Measurements from ENCODE around the gene MAMDC4.

Gene MAMDC4

GRCh38 chr9:136885950-136886578 is 33.9 kb downstream of the MAMDC4 start, which contains the start of gene TRAF2:
TSS of gene TRAF2 (plus strand) at chr9:136886516. CDS start at chr9:136898741, 12,225 bp downstream.
- peak; percentile 99 to 100 for DNase-seq

DNA sequence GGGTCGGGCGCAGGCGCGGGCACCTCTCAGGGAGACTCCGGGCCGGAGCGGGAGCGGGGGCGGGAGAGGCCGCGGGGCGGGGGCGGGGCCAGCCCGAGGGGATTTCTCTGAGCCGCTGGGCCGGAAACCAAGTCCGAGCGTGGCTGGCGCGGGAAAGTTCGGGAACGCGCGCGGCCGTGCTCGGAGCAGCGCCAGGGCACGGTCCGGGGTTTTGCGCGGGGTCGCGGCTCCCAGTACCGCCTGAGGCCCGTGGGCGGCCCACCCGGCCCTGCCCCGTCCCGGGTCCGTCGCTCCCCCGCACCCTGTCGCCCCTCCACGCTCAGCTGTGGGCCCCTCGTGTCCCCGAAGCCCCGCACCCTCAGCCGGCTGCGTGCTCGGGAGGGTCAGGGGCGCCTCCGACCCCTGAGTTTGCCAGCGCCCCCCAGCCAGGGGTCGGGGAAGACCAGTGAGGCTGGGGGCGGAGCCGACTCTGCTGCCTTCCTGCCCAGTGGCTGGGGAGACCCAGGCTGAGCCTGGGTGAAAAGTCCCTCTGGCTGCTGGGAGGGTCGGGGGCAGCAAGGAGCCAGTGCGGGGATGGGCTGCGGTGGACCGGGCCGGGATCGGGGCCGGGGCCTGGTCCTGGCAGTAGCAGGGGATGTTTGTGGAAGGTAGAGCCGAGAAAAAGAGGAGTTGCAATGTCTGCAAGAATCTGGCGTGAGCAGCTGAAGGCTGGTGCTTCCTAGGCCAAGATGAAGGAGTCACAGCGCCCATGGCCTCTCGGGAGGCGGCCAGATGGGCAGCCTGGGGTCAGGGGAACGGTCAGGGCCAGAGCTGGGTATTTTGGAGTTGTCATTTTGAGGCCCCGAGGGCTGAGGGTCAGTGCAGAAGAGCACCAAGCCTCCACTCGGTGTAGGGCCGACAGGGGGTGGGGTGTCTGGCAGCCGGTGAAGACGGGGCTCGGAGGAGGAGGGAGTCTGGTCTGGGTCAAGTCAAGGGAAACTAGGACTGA is 34.8 kb downstream of the MAMDC4 start:
- no peak for TF ChIP-seq GATA1 (IDR thresholded peaks at IDR 0.05; ENCODE audit: low read depth, low read length)
- DNase-seq: peak; percentile 46 to 55

More at GRCh38 chr9:136885950-136886578, 33.9 kb downstream of the MAMDC4 start, which contains the start of gene TRAF2:
- TF ChIP-seq POLR2A (IDR thresholded peaks at IDR 0.05; ENCODE audit: low read length): peak; percentile 74
- no peak for TF ChIP-seq GATA1 (IDR thresholded peaks at IDR 0.05; ENCODE audit: low read depth, low read length)

- no peak for DNase-seq
- TF ChIP-seq GATA1 (IDR thresholded peaks at IDR 0.05; ENCODE audit: low read depth, low read length): no peak
- no peak for TF ChIP-seq POLR2A (IDR thresholded peaks at IDR 0.05; ENCODE audit: low read length)
These were observed 36.3 kb downstream of the MAMDC4 start for GRCh38 chr9:136888454-136888853.

DNA sequence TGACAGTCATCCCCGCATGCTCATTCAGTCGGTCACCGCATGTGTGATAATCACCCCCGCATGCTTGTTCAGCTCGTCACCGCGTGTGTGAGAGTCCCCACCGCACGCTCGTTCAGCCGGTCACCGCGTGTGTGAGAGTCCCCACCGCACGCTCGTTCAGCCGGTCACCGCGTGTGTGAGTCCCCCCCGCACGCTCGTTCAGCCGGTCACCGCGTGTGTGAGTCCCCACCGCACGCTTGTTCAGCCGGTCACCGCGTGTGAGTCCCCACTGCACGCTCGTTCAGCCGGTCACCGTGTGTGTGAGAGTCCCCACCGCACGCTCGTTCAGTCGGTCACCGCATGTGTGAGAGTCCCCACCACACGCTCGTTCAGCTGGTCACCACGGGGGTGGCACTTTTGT is 37.7 kb downstream of the MAMDC4 start:
- TF ChIP-seq GATA1 (IDR thresholded peaks at IDR 0.05; ENCODE audit: low read depth, low read length): no peak
- no peak for TF ChIP-seq POLR2A (IDR thresholded peaks at IDR 0.05; ENCODE audit: low read length)
- DNase-seq: no peak

- TF ChIP-seq POLR2A (IDR thresholded peaks at IDR 0.05; ENCODE audit: low read length): no peak
- TF ChIP-seq GATA1 (IDR thresholded peaks at IDR 0.05; ENCODE audit: low read depth, low read length): no peak
- DNase-seq: no peak
These were observed 38.5 kb downstream of the MAMDC4 start for GRCh38 chr9:136890661-136891060.

DNA sequence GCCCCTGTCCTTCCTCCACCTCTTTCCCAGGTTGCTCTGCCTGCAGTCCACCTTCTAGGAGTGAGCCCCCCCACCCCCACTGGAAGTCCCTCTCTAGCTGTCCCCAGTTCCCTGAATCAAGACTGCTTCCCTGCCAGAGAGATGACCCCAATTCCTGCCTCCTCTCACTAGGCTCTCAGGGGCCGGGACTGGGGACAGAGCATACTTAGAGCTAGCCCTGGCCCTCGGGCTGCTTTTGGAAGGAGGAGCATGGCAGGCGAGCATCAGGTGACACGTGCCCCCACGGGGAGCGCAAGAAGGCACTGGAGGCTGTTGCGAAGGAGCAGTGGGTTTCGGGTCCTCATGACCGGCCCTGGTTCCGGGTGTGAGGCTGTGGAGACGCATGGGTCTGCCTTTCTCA is 43.9 kb downstream of the MAMDC4 start:
- no peak for TF ChIP-seq POLR2A (IDR thresholded peaks at IDR 0.05; ENCODE audit: low read length)
- no peak for DNase-seq

- TF ChIP-seq POLR2A (IDR thresholded peaks at IDR 0.05; ENCODE audit: low read length): no peak
- TF ChIP-seq GATA1 (IDR thresholded peaks at IDR 0.05; ENCODE audit: low read depth, low read length): no peak
- no peak for DNase-seq
These were observed 46.4 kb downstream of the MAMDC4 start for GRCh38 chr9:136898483-136899100.

GRCh38 chr9:136899196-136899595 is 47.0 kb downstream of the MAMDC4 start:
- no peak for DNase-seq
- no peak for TF ChIP-seq GATA1 (IDR thresholded peaks at IDR 0.05; ENCODE audit: low read depth, low read length)
- no peak for TF ChIP-seq POLR2A (IDR thresholded peaks at IDR 0.05; ENCODE audit: low read length)

DNA sequence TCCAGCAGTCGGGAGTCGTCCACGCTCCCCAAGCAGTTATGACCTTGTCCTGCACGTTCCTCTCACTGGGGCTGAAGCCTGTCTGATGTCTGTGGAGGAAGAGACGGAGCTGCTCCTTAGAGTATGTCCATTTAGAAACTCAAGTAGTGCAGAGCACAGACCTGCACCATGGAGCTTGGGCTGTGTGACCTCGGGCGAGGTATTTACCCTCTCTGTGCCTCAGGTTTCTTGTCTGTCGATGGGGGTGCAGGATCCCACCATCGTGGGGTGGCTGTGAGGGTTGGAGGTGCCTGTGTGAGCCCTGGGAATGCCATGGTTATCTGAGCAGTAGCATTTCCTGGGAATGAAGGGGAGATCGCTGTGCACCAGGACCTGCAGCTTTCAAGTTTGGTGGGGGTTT is 48.4 kb downstream of the MAMDC4 start:
- DNase-seq: no peak

GRCh38 chr9:136900988-136901515 is 48.9 kb downstream of the MAMDC4 start:
- no peak for TF ChIP-seq GATA1 (IDR thresholded peaks at IDR 0.05; ENCODE audit: low read depth, low read length)
- no peak for TF ChIP-seq POLR2A (IDR thresholded peaks at IDR 0.05; ENCODE audit: low read length)
- no peak for DNase-seq

More for the DNA sequence above, 48.4 kb downstream of the MAMDC4 start:
- TF ChIP-seq GATA1 (IDR thresholded peaks at IDR 0.05; ENCODE audit: low read depth, low read length) (no peak), POLR2A (IDR thresholded peaks at IDR 0.05; ENCODE audit: low read length) (no peak)

- DNase-seq: no peak
- TF ChIP-seq POLR2A (IDR thresholded peaks at IDR 0.05; ENCODE audit: low read length): no peak
- no peak for TF ChIP-seq GATA1 (IDR thresholded peaks at IDR 0.05; ENCODE audit: low read depth, low read length)
These were observed 49.5 kb downstream of the MAMDC4 start for GRCh38 chr9:136901516-136902258.

DNA sequence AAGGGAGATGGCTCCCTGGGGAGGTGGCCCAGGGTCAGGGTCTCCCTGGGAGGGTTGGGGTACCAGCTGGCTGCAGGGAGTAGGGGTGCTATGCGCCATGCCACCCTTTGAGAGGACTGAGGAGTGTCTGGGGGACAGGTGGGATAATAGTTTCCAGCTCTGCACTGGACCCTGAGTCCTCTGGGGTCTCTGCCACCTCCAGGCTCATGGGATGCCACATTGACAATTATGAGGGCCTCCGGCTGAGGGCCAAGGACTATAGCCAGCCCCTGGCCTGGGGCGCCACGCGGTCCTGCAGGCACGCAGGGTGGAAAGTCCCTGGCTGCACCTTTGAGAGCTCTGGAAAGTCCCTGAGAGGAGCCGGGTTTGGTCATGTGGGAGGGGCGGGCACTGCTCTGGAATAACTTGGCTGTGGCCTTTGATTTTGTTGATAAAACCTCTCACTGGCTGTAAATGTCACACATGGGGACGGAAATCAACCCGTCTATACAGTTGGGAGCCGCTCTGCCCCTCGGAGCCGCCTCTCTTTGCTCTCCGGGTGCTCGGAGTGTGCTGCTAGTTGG is 50.2 kb downstream of the MAMDC4 start:
- TF ChIP-seq GATA1 (IDR thresholded peaks at IDR 0.05; ENCODE audit: low read depth, low read length) (no peak), POLR2A (IDR thresholded peaks at IDR 0.05; ENCODE audit: low read length) (no peak)
- no peak for DNase-seq

DNA sequence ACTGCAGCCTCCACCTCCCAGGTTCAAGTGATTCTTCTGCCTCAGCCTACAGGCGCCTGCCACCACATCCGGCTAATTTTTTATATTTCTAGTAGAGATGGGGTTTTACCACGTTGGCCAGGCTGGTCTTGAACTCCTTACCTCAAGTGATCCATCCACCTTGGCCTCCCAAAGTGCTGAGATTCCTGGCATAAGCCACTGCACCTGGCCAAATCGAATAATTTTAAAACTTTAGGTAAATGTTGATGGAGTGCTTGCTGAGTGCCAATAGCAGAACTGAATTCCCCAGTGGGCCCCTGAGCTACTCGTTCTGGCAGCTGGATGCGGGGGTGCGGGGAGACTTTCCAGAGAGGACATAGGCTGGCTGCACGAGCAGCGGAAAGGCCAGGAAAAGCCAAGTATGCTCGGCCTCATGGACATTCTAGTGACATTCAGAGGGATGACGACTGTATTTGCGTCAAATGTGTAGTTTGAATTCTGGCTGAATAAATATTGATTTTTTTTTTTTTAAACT is 51.0 kb downstream of the MAMDC4 start:
- no peak for DNase-seq
- TF ChIP-seq GATA1 (IDR thresholded peaks at IDR 0.05; ENCODE audit: low read depth, low read length) (no peak), POLR2A (IDR thresholded peaks at IDR 0.05; ENCODE audit: low read length) (no peak)

All from erythroblast (primary cell).